B cell (primary cell): Measurements from ENCODE around the gene TREH. TPM values are rescaled to one million over a fixed set of nuclear protein-coding genes. Genes with fewer than 3 reads are reported as not detected.
"Not testable (repeated sequence)": the region's sequence is repeated elsewhere in the genome, so short reads cannot be mapped to it uniquely, and the experiment has no call there.

Experiments used
- ATAC-seq: fragments of 200-7000 bp; cut with Tn5 transposase; one replicate; pipeline ENCODE4 v1.10.0; 2021; ENCODE audit warnings: low read depth, mild to moderate bottlenecking, moderate number of reproducible peaks, moderate library complexity
- CTCF ChIA-PET: fragments of 350-600 bp; sonication (Branson Sonifier 250); formaldehyde crosslinking; loops from one replicate; lab custom pipeline; 2021; ENCODE audit warnings: antibody characterized with exemption, inconsistent platforms; lab: Charles Lee
- POLR2A ChIA-PET: fragments of 350-600 bp; sonication (Branson Sonifier 250); formaldehyde crosslinking; loops from one replicate; lab custom pipeline; 2021; ENCODE audit warnings: antibody characterized with exemption; lab: Charles Lee
- DNase-seq: peaks from one replicate; pipeline ENCODE4 v3.0.0; 2013
- H2AFZ ChIP-seq: 2 replicates; pipeline ENCODE4 v1.6.1; 2012; ENCODE audit warnings: mild to moderate bottlenecking, low read depth, low read length; ENCODE audit not compliant: insufficient read depth, poor library complexity, severe bottlenecking
- H3K27ac ChIP-seq, 2 donors: 1 replicate in 1 of 2; 2 replicates in 1 of 2; pipeline ENCODE4 v1.5.1; 2012 to 2013; ENCODE audit warnings: low read length in 2 of 2, mild to moderate bottlenecking in 2 of 2, moderate library complexity in 1 of 2
- H3K27me3 ChIP-seq, 4 experiments: fragments of 200-600 bp in 1 of 4; sonication (generic) in 1 of 4; replicated peaks in 1 of 4; 1 replicate in 2 of 4; 2 replicates in 2 of 4; pipeline versions ENCODE4 v1.6.1 to v1.7.0; 2013 to 2016; ENCODE audit warnings: low read length in 3 of 4, mild to moderate bottlenecking in 2 of 4, mixed read lengths in 1 of 4, moderate library complexity in 1 of 4; ENCODE audit not compliant: insufficient read depth in 4 of 4, control insufficient read depth in 3 of 4; ENCODE audit errors: control extremely low read depth in 1 of 4
- H3K36me3 ChIP-seq, 2 experiments: replicated peaks in 1 of 2; 1 replicate in 1 of 2; 2 replicates in 1 of 2; pipeline versions ENCODE4 v1.6.1 to v1.7.1; 2013; ENCODE audit warnings: low read length in 1 of 2; ENCODE audit not compliant: insufficient read depth in 2 of 2, control insufficient read depth in 1 of 2; ENCODE audit errors: control extremely low read depth in 1 of 2, extremely low read depth in 1 of 2
- H3K4me1 ChIP-seq, 2 donors: fragments of 200-600 bp in 1 of 2; sonication (generic) in 1 of 2; 1 replicate in 1 of 2; 2 replicates in 1 of 2; pipeline versions ENCODE4 v1.5.1 to v1.6.1; 2013 to 2017; ENCODE audit warnings: low read length in 2 of 2; ENCODE audit not compliant: control insufficient read depth in 2 of 2, insufficient read depth in 2 of 2
- H3K4me2 ChIP-seq: replicated peaks from 2 replicates; pipeline ENCODE3; 2012; ENCODE audit warnings: mild to moderate bottlenecking, low read depth, low read length; ENCODE audit not compliant: poor library complexity, severe bottlenecking
- H3K4me3 ChIP-seq, 5 experiments: fragments of 200-600 bp in 1 of 5; sonication (generic) in 1 of 5; 1 replicate in 3 of 5; 2 replicates in 2 of 5; pipeline versions ENCODE4 v1.5.1 to v1.7.0; 2011 to 2016; ENCODE audit warnings: low read length in 4 of 5, mild to moderate bottlenecking in 4 of 5, low read depth in 2 of 5, control low read depth in 1 of 5, moderate library complexity in 1 of 5; ENCODE audit not compliant: insufficient read depth in 1 of 5; ENCODE audit errors: control extremely low read depth in 1 of 5, extremely low read depth in 1 of 5
- H3K79me2 ChIP-seq: fragments of 200-600 bp; sonication (generic); one replicate; pipeline ENCODE4 v1.6.0; 2016; ENCODE audit warnings: low read length; ENCODE audit not compliant: control insufficient read depth, insufficient read depth
- H3K9ac ChIP-seq: fragments of 200-600 bp; sonication (generic); 2 replicates; pipeline ENCODE4 v1.6.1; 2017; ENCODE audit warnings: mild to moderate bottlenecking, low read length, moderate library complexity
- H3K9me3 ChIP-seq, 3 donors: one replicate each; pipeline versions ENCODE4 v1.6.1 to v1.7.1; 2013; ENCODE audit warnings: low read length in 2 of 3; ENCODE audit not compliant: control insufficient read depth in 2 of 3, insufficient read depth in 1 of 3; ENCODE audit errors: control extremely low read depth in 1 of 3
- H4K20me1 ChIP-seq: 2 replicates; pipeline ENCODE4 v1.6.0; 2012; ENCODE audit warnings: mild to moderate bottlenecking, low read length; ENCODE audit not compliant: insufficient read depth, control insufficient read depth, poor library complexity, severe bottlenecking
- H3K27ac Mint-ChIP-seq: one replicate; pipeline ENCODE4 v1.8.0; 2021; ENCODE audit warnings: mixed read lengths
- H3K27me3 Mint-ChIP-seq: one replicate; pipeline ENCODE4 v1.8.0; 2021; ENCODE audit warnings: mixed read lengths
- H3K4me1 Mint-ChIP-seq: one replicate; pipeline ENCODE4 v1.8.0; 2021; ENCODE audit warnings: mixed read lengths
- H3K4me3 Mint-ChIP-seq: one replicate; pipeline ENCODE4 v1.8.0; 2021; ENCODE audit warnings: mixed read lengths
- H3K9me3 Mint-ChIP-seq: one replicate; pipeline ENCODE4 v1.8.0; 2022; ENCODE audit warnings: mixed read lengths; ENCODE audit not compliant: insufficient read depth
- WGBS: methylation state at CpG from one replicate; pipeline ENCODE4 v1.1.5; 2013; ENCODE audit warnings: missing lambda C conversion rate; ENCODE audit not compliant: insufficient coverage; 5-methylcytosine and 5-hydroxymethylcytosine counted together
- intact Hi-C: fragments of 100-400 bp; cut with micrococcal nuclease; formaldehyde crosslinking; loops from one replicate; pipeline ENCODE4 v1.10.0; 2022
- polyA plus RNA-seq: library from polyadenylated mRNA; depleted of rRNA; stranded (reverse); fragments of >200 nt; gene quantifications from 2 replicates; pipeline ENCODE4 v1.2.3, GENCODE V29; 2012
- total RNA-seq, 2 donors: library from RNA; stranded (reverse); fragments of 120-200 nt in 1 of 2; gene quantifications; 1 replicate in 1 of 2; 2 replicates in 1 of 2; pipeline versions ENCODE4 v1.2.3 to v1.2.4, GENCODE V29; 2013 to 2022

The TREH gene
- total and polyA plus RNA-seq, 2 donors (not counting 1 experiment from before 2014, with no cell fraction given) = not detected

DNA sequence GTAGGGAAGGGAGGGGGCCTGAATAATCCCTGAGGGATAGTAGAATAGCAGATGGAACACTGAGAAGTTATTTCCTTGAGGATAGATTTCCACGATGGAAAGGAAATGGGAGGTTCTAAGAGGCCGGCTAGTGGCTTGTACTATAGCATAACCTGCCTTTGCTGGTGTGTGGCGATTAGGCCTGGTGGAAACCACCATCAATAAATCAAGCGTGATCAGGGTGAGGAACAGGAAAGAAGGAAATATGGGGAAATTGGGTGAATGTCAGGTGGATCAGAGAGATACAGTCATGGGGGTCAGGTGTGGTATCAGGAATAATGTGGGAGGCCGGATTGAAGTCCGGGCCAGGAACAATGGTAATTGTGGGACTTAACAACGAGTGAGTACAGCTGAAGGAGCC is 39.1 kb upstream of the TREH start:
- H4K20me1 ChIP-seq, H3K27me3 ChIP-seq, H3K9me3 ChIP-seq, POLR2A ChIA-PET, ATAC-seq, H3K36me3 ChIP-seq, H3K27ac ChIP-seq, H3K79me2 ChIP-seq, H3K4me2 ChIP-seq, intact Hi-C loops, H2AFZ ChIP-seq, H3K4me1 ChIP-seq, H3K4me3 Mint-ChIP-seq, H3K27me3 Mint-ChIP-seq, H3K9me3 Mint-ChIP-seq, H3K27ac Mint-ChIP-seq, DNase-seq, H3K9ac ChIP-seq, CTCF ChIA-PET, H3K4me3 ChIP-seq: not testable (repeated sequence)
- H3K4me1 Mint-ChIP-seq = peaks cover 11% of the 10 kb centered on the region
- WGBS = 100% methylated on average over 1 of the region's 7 CpGs

DNA sequence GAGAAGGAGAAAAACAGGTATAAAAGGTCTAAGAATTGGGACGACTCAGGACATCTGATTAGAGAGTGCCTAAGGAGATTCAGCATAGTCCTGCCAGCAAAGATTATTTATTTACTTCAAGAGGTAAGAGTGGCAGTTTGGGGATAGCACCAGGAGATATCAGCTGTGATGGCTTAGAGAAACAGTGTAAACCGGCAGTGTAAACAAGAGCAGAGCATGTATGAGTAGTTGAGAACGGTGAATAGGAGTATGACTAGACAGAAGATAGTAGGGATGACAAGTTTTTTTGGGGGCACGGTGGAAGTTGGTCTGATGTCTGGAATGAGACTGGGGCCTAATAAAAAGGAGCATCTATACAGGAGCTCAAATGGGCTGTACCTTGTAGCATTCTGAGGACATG is 38.3 kb upstream of the TREH start:
- not testable (repeated sequence) for ATAC-seq

DNA sequence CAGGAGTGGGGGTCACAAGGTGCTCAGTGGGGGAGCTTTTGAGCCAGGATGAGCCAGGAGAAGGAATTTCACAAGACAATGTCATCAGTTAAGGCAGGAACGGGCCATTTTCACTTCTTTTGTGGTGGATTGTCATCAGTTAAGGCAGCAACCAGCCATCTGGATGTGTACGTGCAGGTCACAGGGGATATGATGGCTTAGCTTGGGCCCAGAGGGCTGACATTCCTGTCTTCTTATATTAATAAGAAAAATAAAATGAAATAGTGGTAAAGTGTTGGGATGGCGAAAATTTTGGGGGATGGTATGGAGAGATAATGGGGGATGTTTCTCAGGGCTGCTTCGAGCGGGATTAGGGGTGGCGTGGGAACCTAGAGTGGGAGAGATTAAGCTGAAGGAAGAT is 37.8 kb upstream of the TREH start:
- H3K79me2 ChIP-seq, ATAC-seq, H3K27ac ChIP-seq, H4K20me1 ChIP-seq, H3K9me3 ChIP-seq, H3K4me3 Mint-ChIP-seq, intact Hi-C loops, H3K36me3 ChIP-seq, H3K27me3 ChIP-seq, POLR2A ChIA-PET, H3K27me3 Mint-ChIP-seq, H3K4me2 ChIP-seq, H3K27ac Mint-ChIP-seq, H3K9me3 Mint-ChIP-seq, DNase-seq, H2AFZ ChIP-seq, H3K9ac ChIP-seq, CTCF ChIA-PET, H3K4me3 ChIP-seq, H3K4me1 ChIP-seq: not testable (repeated sequence)
- H3K4me1 Mint-ChIP-seq = peaks cover 11% of the 10 kb centered on the region
- no CpG with 5 or more reads among the region's 6 CpGs for WGBS

More for the DNA sequence above, 38.3 kb upstream of the TREH start:
- intact Hi-C loops, H3K27me3 Mint-ChIP-seq, DNase-seq, H3K36me3 ChIP-seq, H3K27ac Mint-ChIP-seq, H3K4me2 ChIP-seq, H3K9ac ChIP-seq, H3K9me3 ChIP-seq, H3K4me3 Mint-ChIP-seq, H2AFZ ChIP-seq, H3K4me1 ChIP-seq, POLR2A ChIA-PET, H3K9me3 Mint-ChIP-seq, H3K27ac ChIP-seq, H3K4me3 ChIP-seq, H4K20me1 ChIP-seq, CTCF ChIA-PET, H3K79me2 ChIP-seq, H3K27me3 ChIP-seq: not testable (repeated sequence)
- 79% methylated on average over 3 of the region's 4 CpGs for WGBS
- H3K4me1 Mint-ChIP-seq = peaks cover 11% of the 10 kb centered on the region
